ENCODE results near the gene ART3. TPM values are rescaled to one million over a fixed set of nuclear protein-coding genes. Genes with fewer than 3 reads are reported as not detected.

ART3 gene
- total RNA-seq, 1 experiment from 2014 or later: not detected

GRCh38 chr4:76156635-76157034, 82.1 kb downstream of the ART3 start:
- CTCF ChIA-PET: no interaction called here
- DNase-seq: no peak
- intact Hi-C loops (cut with micrococcal nuclease): no loop called here

GRCh38 chr4:76160355-76160754, 85.8 kb downstream of the ART3 start:
- H3K36me3 ChIP-seq (ENCODE audit: low read depth, low read length): peaks cover 2% of the 10 kb centered on the region; the same call in 1 of the 2 replicates
- no peak overlapping the region for H3K9ac ChIP-seq (ENCODE audit: low read length)
- no peaks in the 10 kb centered on the region for H3K9me3 ChIP-seq (ENCODE audit: low read length)
- H3K79me2 ChIP-seq (ENCODE audit: low read length): no peaks in the 10 kb centered on the region
- no peak for TF ChIP-seq EZH2phosphoT487 (IDR thresholded peaks at IDR 0.05; ENCODE audit: borderline replicate concordance, low read length)
- no peak for TF ChIP-seq CTCF (conservative IDR thresholded peaks at IDR 0.05; ENCODE audit: low read depth, low read length)
- TF ChIP-seq EZH2 (IDR thresholded peaks at IDR 0.05; ENCODE audit: low read length, unreplicated experiment): no peak
- POLR2A ChIA-PET (ENCODE audit: unreplicated experiment): no interaction called here
- BruUV-seq (replicated peaks): no TSS peak
- no peak overlapping the region for H3K4me2 ChIP-seq (ENCODE audit: low read length)
- H3K4me3 ChIP-seq (ENCODE audit: low read length): no peak overlapping the region
- H3F3A ChIP-seq (ENCODE audit: low read length, unreplicated experiment): no peaks in the 10 kb centered on the region
- no peak overlapping the region for H2AFZ ChIP-seq (ENCODE audit: low read length)
- H4K20me1 ChIP-seq (ENCODE audit: low read length): no peaks in the 10 kb centered on the region
- H3K4me1 ChIP-seq (ENCODE audit: insufficient read depth, low read length): no peaks in the 10 kb centered on the region
- H3K9me2 ChIP-seq (replicated peaks; ENCODE audit: low read length): no peaks in the 10 kb centered on the region
- CTCF ChIA-PET: no interaction called here
- no peak overlapping the region for H3K27ac ChIP-seq (ENCODE audit: low read length)
- DNase-seq (no peak), ATAC-seq (no peak)
- intact Hi-C loops (cut with micrococcal nuclease): no loop called here
- no peaks in the 10 kb centered on the region for H3K27me3 ChIP-seq (ENCODE audit: low read length)

More at GRCh38 chr4:76156635-76157034, 82.1 kb downstream of the ART3 start:
- no TSS peak for BruUV-seq (replicated peaks)
- Histone ChIP-seq H3K27ac (ENCODE audit: low read length) (no peak overlapping the region), H3F3A (ENCODE audit: low read length, unreplicated experiment) (no peaks in the 10 kb centered on the region), H3K9ac (ENCODE audit: low read length) (no peak overlapping the region), H3K9me3 (ENCODE audit: low read length) (no peaks in the 10 kb centered on the region), H3K4me1 (ENCODE audit: insufficient read depth, low read length) (no peaks in the 10 kb centered on the region), H3K9me2 (replicated peaks; ENCODE audit: low read length) (no peaks in the 10 kb centered on the region), H3K36me3 (ENCODE audit: low read depth, low read length) (no peaks in the 10 kb centered on the region), H3K4me2 (ENCODE audit: low read length) (no peak overlapping the region), H3K4me3 (ENCODE audit: low read length) (no peak overlapping the region), H3K27me3 (ENCODE audit: low read length) (no peaks in the 10 kb centered on the region), H4K20me1 (ENCODE audit: low read length) (no peaks in the 10 kb centered on the region), H2AFZ (ENCODE audit: low read length) (no peak overlapping the region), H3K79me2 (ENCODE audit: low read length) (no peaks in the 10 kb centered on the region)
- no peak for ATAC-seq
- POLR2A ChIA-PET (ENCODE audit: unreplicated experiment): no interaction called here
- TF ChIP-seq EZH2 (IDR thresholded peaks at IDR 0.05; ENCODE audit: low read length, unreplicated experiment): no peak
- TF ChIP-seq CTCF (conservative IDR thresholded peaks at IDR 0.05; ENCODE audit: low read depth, low read length): no peak
- no peak for TF ChIP-seq EZH2phosphoT487 (IDR thresholded peaks at IDR 0.05; ENCODE audit: borderline replicate concordance, low read length)

Other genes with a start within 250 kb of the ART3 start
- 0.04 TPM in 1 of 2 replicates, not detected in the other for gene PPEF2, start 172.3 kb upstream of the ART3 start, total RNA-seq (2014; rRNA removed)
- gene NAAA, start 133.7 kb upstream of the ART3 start, total RNA-seq (2014; rRNA removed): 21.9 and 48.6 TPM in 2 replicates
- 29.2 and 34.1 TPM in 2 replicates for gene SDAD1, start 83.8 kb upstream of the ART3 start, total RNA-seq (2014; rRNA removed)
- gene CXCL9, start 67.2 kb upstream of the ART3 start, total RNA-seq (2014; rRNA removed): not detected in 2 replicates
- gene CXCL10, start 51.2 kb upstream of the ART3 start, total RNA-seq (2014; rRNA removed): 0.81 TPM in 1 of 2 replicates, not detected in the other
- 0.46 TPM in 1 of 2 replicates, not detected in the other for gene CXCL11, start 38.6 kb upstream of the ART3 start, total RNA-seq (2014; rRNA removed)
- gene NUP54, start 73.7 kb downstream of the ART3 start, total RNA-seq (2014; rRNA removed): 26.7 and 29.2 TPM in 2 replicates
- gene SCARB2, start 139.1 kb downstream of the ART3 start, total RNA-seq (2014; rRNA removed): 40.6 and 56.3 TPM in 2 replicates
- 0.91 and 0.98 TPM in 2 replicates for gene FAM47E, start 177.0 kb downstream of the ART3 start, total RNA-seq (2014; rRNA removed)
- gene STBD1, start 232.0 kb downstream of the ART3 start, total RNA-seq (2014; rRNA removed): 7.3 and 10.9 TPM in 2 replicates